Right lobe of liver (tissue), 6 donors: ENCODE data around the gene INPP5A. TPM values are rescaled to one million over a fixed set of nuclear protein-coding genes. Genes with fewer than 3 reads are reported as not detected.

Source experiments
- ATAC-seq, 4 donors: fragments of 200-7000 bp; cut with Tn5 transposase; one replicate each; pipeline ENCODE4 v1.9.1; 2020; ENCODE audit warnings: mild to moderate bottlenecking in 4 of 4, moderate library complexity in 4 of 4
- DNase-seq, 3 donors: peaks; one replicate each; pipeline ENCODE4 v3.0.0-alpha.2; 2020
- H3K27ac ChIP-seq, 3 donors: fragments of 200-600 bp; one replicate each; pipeline ENCODE4 v1.8.0; 2022
- H3K27me3 ChIP-seq, 2 donors: fragments of 200-600 bp; one replicate each; pipeline ENCODE4 v1.8.0; 2022
- H3K36me3 ChIP-seq, 4 donors: fragments of 200-600 bp; sonication (generic) in 1 of 4; one replicate each; pipeline versions ENCODE4 v1.5.1 to v1.8.0; 2017 to 2022; ENCODE audit warnings: control low read depth in 1 of 4
- H3K4me1 ChIP-seq, 4 donors: fragments of 200-600 bp; sonication (generic) in 1 of 4; one replicate each; pipeline versions ENCODE4 v1.5.1 to v1.8.0; 2017 to 2022; ENCODE audit warnings: control low read depth in 1 of 4
- H3K4me3 ChIP-seq, 3 donors: fragments of 200-600 bp; one replicate each; pipeline ENCODE4 v1.8.0; 2022
- H3K9me3 ChIP-seq, 4 donors: fragments of 200-600 bp; sonication (generic) in 1 of 4; one replicate each; pipeline versions ENCODE4 v1.5.1 to v1.8.0; 2017 to 2022; ENCODE audit warnings: control low read depth in 1 of 4
- CTCF ChIP-seq, 4 donors: fragments of 200-600 bp in 3 of 4; fragments of 450-650 bp in 1 of 4; IDR thresholded peaks; one replicate each; pipeline versions ENCODE4 v1.5.1 to v1.8.0; 2016 to 2022; ENCODE audit warnings: antibody characterized with exemption in 4 of 4, mild to moderate bottlenecking in 2 of 4
- POLR2A ChIP-seq: fragments of 450-650 bp; IDR thresholded peaks from one replicate; pipeline ENCODE4 v1.6.1; 2017; ENCODE audit warnings: antibody characterized with exemption, mild to moderate bottlenecking
- WGBS: methylation state at CpG from one replicate; pipeline ENCODE4 v1.1.6; 2018; ENCODE audit warnings: low coverage, low lambda C conversion rate; ENCODE audit not compliant: insufficient coverage; ENCODE audit errors: missing lambda C conversion rate; 5-methylcytosine and 5-hydroxymethylcytosine counted together
- intact Hi-C, 2 donors: fragments of 100-400 bp; cut with DNase I; formaldehyde crosslinking; loops; one replicate each; pipeline versions ENCODE4 v1.11.2 to v1.14.1; 2022
- total RNA-seq, 6 experiments: library from RNA; depleted of rRNA in 2 of 6; stranded (reverse); fragments of >200 nt in 2 of 6; fragmentation: NEBNext Ultra II Directional in 3 of 6; extraction: Animal tissue kit (Norgen Biotek cat#: 25700) in 3 of 6; gene quantifications; one replicate each; pipeline versions ENCODE4 v1.1.0 to v1.2.4, GENCODE V29; 2016 to 2023
- donor health status: DM: no; HTN: yes; CAD: no.
- donor health status: DM: no; HTN: no; CAD: no.
- donor health status: DM: no; HTN: no; CAD: no.
- donor health status: DM: no; HTN: yes; CAD: no.
- donor health status: DM: no; HTN: yes; CAD: no.

Gene INPP5A
- total RNA-seq, 6 experiments from 2014 or later: 12.5 to 24.6 (median 16.9) TPM

GRCh38 chr10:132515811-132516726 is 21.5 kb upstream of the INPP5A start:
- TF ChIP-seq POLR2A (no peak), CTCF (IDR thresholded peaks at IDR 0.05) (no peak)
- H3K4me1 ChIP-seq: peaks cover 3 to 33% (median 17%) of the 10 kb centered on the region in 4 donors
- no peak overlapping the region for H3K4me3 ChIP-seq
- intact Hi-C loops: no loop called here
- H3K9me3 ChIP-seq: no peaks in the 10 kb centered on the region
- DNase-seq (peak in 2 of 3 donors; percentile 43 to 49), ATAC-seq (no peak)
- H3K27me3 ChIP-seq: no peaks in the 10 kb centered on the region
- WGBS: 75% methylated on average over 8 of the region's 19 CpGs
- H3K27ac ChIP-seq: peak overlapping the region in 2 of 3 donors; percentile 87 to 89
- H3K36me3 ChIP-seq: no peaks in the 10 kb centered on the region

GRCh38 chr10:132516771-132517725 is 20.5 kb upstream of the INPP5A start:
- H3K4me1 ChIP-seq: peaks cover 3 to 33% (median 17%) of the 10 kb centered on the region in 4 donors
- H3K4me3 ChIP-seq: peak overlapping the region in 1 of 3 donors; percentile 6
- whole genome bisulfite sequencing: 71% methylated on average over 5 of the region's 37 CpGs
- intact Hi-C loops: no loop called here
- TF ChIP-seq POLR2A (no peak), CTCF (IDR thresholded peaks at IDR 0.05) (no peak)
- no peaks in the 10 kb centered on the region for H3K36me3 ChIP-seq
- DNase-seq (peak; percentile 87 to 91 (median 87)), ATAC-seq (peak; percentile 72 to 83 (median 76))
- H3K27me3 ChIP-seq: no peaks in the 10 kb centered on the region
- peak overlapping the region; percentile 58 to 89 (median 87) for H3K27ac ChIP-seq
- H3K9me3 ChIP-seq: no peaks in the 10 kb centered on the region

- intact Hi-C loops: no loop called here
- DNase-seq: peak in 2 of 3 donors; percentile 48 to 56
- H3K4me1 ChIP-seq: peaks cover 3 to 33% (median 17%) of the 10 kb centered on the region in 4 donors
- H3K27ac ChIP-seq: peak overlapping the region; percentile 58 to 89 (median 87)
- TF ChIP-seq POLR2A (no peak), CTCF (IDR thresholded peaks at IDR 0.05) (no peak)
- H3K27me3 ChIP-seq: no peaks in the 10 kb centered on the region
- 90% methylated on average over 2 of the region's 16 CpGs for WGBS
- H3K36me3 ChIP-seq: no peaks in the 10 kb centered on the region
- peak overlapping the region in 1 of 3 donors; percentile 34 for H3K4me3 ChIP-seq
- ATAC-seq: no peak
- no peaks in the 10 kb centered on the region for H3K9me3 ChIP-seq
Measured at GRCh38 chr10:132517951-132518521, 19.6 kb upstream of the INPP5A start.
